HepG2 (cell line): ENCODE data around the gene LCORL. TPM values are rescaled to one million over a fixed set of nuclear protein-coding genes. Genes with fewer than 3 reads are reported as not detected.

ENCODE experiments used
- DPF2 ChIP-seq: sonication (generic); formaldehyde crosslinking; IDR thresholded peaks from 2 replicates; pipeline ENCODE4 v1.4.0; 2020; ENCODE audit warnings: mild to moderate bottlenecking, low read depth, missing genetic modification reagents, borderline replicate concordance
- ETV5 ChIP-seq: IDR thresholded peaks from 2 replicates; pipeline ENCODE4 v1.6.1; 2018; ENCODE audit warnings: missing biosample characterization, missing genetic modification reagents, inconsistent platforms, borderline replicate concordance
- IRF9 ChIP-seq: sonication (generic); formaldehyde crosslinking; IDR thresholded peaks from 2 replicates; pipeline ENCODE4 v1.8.0; 2022; ENCODE audit warnings: missing genetic modification reagents, mild to moderate bottlenecking, borderline replicate concordance
- JDP2 ChIP-seq: sonication (generic); formaldehyde crosslinking; IDR thresholded peaks from 2 replicates; pipeline ENCODE4 v1.8.1; 2022; ENCODE audit warnings: missing genetic modification reagents, borderline replicate concordance
- LRRFIP1 ChIP-seq: sonication (generic); formaldehyde crosslinking; conservative IDR thresholded peaks from 2 replicates; pipeline ENCODE4 v1.4.0; 2020; ENCODE audit warnings: missing genetic modification reagents
- NCOA1 ChIP-seq: sonication (generic); formaldehyde crosslinking; IDR thresholded peaks from 2 replicates; pipeline ENCODE4 v1.9.0; 2021; ENCODE audit warnings: missing genetic modification reagents
- PHF20 ChIP-seq: sonication (generic); formaldehyde crosslinking; IDR thresholded peaks from 2 replicates; pipeline ENCODE4 v1.5.0; 2020; ENCODE audit warnings: mild to moderate bottlenecking, missing genetic modification reagents
- TOE1 ChIP-seq: sonication (generic); formaldehyde crosslinking; IDR thresholded peaks from 2 replicates; pipeline ENCODE4 v1.4.0; 2020; ENCODE audit warnings: mild to moderate bottlenecking, missing genetic modification reagents
- ZNF12 ChIP-seq: sonication (generic); formaldehyde crosslinking; IDR thresholded peaks from 2 replicates; pipeline ENCODE4 v1.5.0; 2020; ENCODE audit warnings: missing genetic modification reagents
- ZNF512 ChIP-seq: sonication (generic); formaldehyde crosslinking; IDR thresholded peaks from 2 replicates; pipeline ENCODE4 v1.4.0; 2020; ENCODE audit warnings: mild to moderate bottlenecking, missing genetic modification reagents
- ZNF512B ChIP-seq: sonication (generic); formaldehyde crosslinking; IDR thresholded peaks from 2 replicates; pipeline ENCODE4 v1.5.1; 2020; ENCODE audit warnings: missing genetic modification reagents, mild to moderate bottlenecking, borderline replicate concordance
- ZNF709 ChIP-seq: sonication (generic); formaldehyde crosslinking; IDR thresholded peaks from 2 replicates; pipeline ENCODE4 v1.5.0; 2020; ENCODE audit warnings: mild to moderate bottlenecking, missing genetic modification reagents
- ZNF784 ChIP-seq: sonication (generic); formaldehyde crosslinking; IDR thresholded peaks from 2 replicates; pipeline ENCODE4 v1.5.1; 2020; ENCODE audit warnings: missing genetic modification reagents, mild to moderate bottlenecking, borderline replicate concordance
- polyA plus RNA-seq, 8 experiments: library from polyadenylated mRNA; depleted of rRNA in 3 of 8; stranded (reverse) in 7 of 8; unstranded in 1 of 8; fragments of >200 nt; fragmentation: Illumina TruSeq in 4 of 8; extraction: Trizol in 4 of 8; gene quantifications; 2 replicates each; pipeline versions ENCODE4 v1.2.1 to v1.2.3, GENCODE V29; 2011 to 2016; ENCODE audit warnings: low read depth in 4 of 8, missing spikeins in 1 of 8, mixed read lengths in 1 of 8; ENCODE audit not compliant: insufficient read depth in 1 of 8
- total RNA-seq, 5 experiments: library from RNA; depleted of rRNA; stranded (reverse); fragments of >200 nt; fragmentation: Illumina TruSeq; extraction: Trizol; gene quantifications; 2 replicates each; pipeline ENCODE4 v1.2.3, GENCODE V29; 2016; ENCODE audit warnings: low read depth in 1 of 5

Gene LCORL
- total and polyA plus RNA-seq, 2 of the 13 experiments (the other 11 are each of a cell fraction or from before 2014, with no cell fraction given) = 5.3 to 14.5 TPM

- TF ChIP-seq ZNF512B (CRISPR knock-in tag) = no peak
- no peak for TF ChIP-seq ZNF512
- TF ChIP-seq ETV5 (CRISPR knock-in tag) = peak; percentile 75; the same call in 1 of the 2 replicates
- peak; percentile 85 for TF ChIP-seq PHF20 (CRISPR knock-in tag)
- TF ChIP-seq ZNF709 = peak; percentile 74; the same call in 1 of the 2 replicates
- no peak for TF ChIP-seq TOE1
- TF ChIP-seq NCOA1 (CRISPR knock-in tag) = no peak
- peak; percentile 70; the same call in 1 of the 2 replicates for TF ChIP-seq ZNF784 (CRISPR knock-in tag)
- no peak for TF ChIP-seq DPF2 (CRISPR knock-in tag)
- no peak for TF ChIP-seq LRRFIP1 (CRISPR knock-in tag)
- no peak; the same call in 1 of the 2 replicates for TF ChIP-seq JDP2
- TF ChIP-seq IRF9 (CRISPR knock-in tag) = peak; percentile 72; the same call in 1 of the 2 replicates
- TF ChIP-seq ZNF12 (CRISPR knock-in tag) = no peak
Measured at GRCh38 chr4:17810260-17811077, 211.1 kb downstream of the LCORL start, which contains the start of the genes DCAF16 and NCAPG (continued).
